ENCODE measurements around the gene FBLL1. TPM values are rescaled to one million over a fixed set of nuclear protein-coding genes. Genes with fewer than 3 reads are reported as not detected.

Gene FBLL1
- total and polyA plus RNA-seq, 8 donors = 0.37 to 0.95 (median 0.55) TPM; not detected in 2

- Histone ChIP-seq H3K36me3 (peaks cover 5 to 100% of the 10 kb centered on the region in 2 donors), H3K27me3 (no peaks in the 10 kb centered on the region), H3K4me3 (no peak overlapping the region), H3K27ac (no peak overlapping the region), H3K9me3 (peaks cover 0 to 17% of the 10 kb centered on the region in 2 donors), H3K4me1 (no peaks in the 10 kb centered on the region)
- no peak for TF ChIP-seq CTCF (IDR thresholded peaks at IDR 0.05)
- DNase-seq (no peak), ATAC-seq (no peak)
- intact Hi-C loops (cut with DNase I) = no loop called here
These were observed 15.2 kb upstream of the FBLL1 start for GRCh38 chr5:168513861-168514428.

DNA sequence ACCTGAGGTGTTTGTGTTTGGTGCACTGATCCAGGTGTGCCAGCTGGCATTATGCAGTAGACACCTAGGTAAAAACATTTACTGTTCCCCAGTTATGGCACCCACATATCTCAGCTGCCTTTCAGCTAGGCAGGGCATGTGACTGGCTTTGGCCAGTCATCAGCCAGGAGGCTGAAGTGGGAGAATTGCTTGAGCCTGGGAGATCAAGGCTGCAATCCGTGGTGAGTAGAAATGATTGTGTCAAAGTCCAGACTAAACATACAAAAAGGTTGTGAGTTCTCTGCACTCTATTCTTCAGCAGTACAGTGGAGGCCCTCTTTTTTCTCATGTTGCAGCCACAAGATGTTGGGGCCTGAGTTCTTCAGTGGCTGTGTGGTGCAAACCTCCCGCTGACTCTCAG is 3.2 kb upstream of the FBLL1 start:
- Histone ChIP-seq H3K4me1 (no peaks in the 10 kb centered on the region), H3K27ac (no peak overlapping the region), H3K9me3 (no peaks in the 10 kb centered on the region), H3K4me3 (no peak overlapping the region), H3K27me3 (peaks cover 23 to 33% of the 10 kb centered on the region in 2 donors), H3K36me3 (peaks cover 0 to 17% of the 10 kb centered on the region in 2 donors)
- ATAC-seq (no peak), DNase-seq (no peak)
- intact Hi-C loops (cut with DNase I) = no loop called here
- no peak for TF ChIP-seq CTCF (IDR thresholded peaks at IDR 0.05)

DNA sequence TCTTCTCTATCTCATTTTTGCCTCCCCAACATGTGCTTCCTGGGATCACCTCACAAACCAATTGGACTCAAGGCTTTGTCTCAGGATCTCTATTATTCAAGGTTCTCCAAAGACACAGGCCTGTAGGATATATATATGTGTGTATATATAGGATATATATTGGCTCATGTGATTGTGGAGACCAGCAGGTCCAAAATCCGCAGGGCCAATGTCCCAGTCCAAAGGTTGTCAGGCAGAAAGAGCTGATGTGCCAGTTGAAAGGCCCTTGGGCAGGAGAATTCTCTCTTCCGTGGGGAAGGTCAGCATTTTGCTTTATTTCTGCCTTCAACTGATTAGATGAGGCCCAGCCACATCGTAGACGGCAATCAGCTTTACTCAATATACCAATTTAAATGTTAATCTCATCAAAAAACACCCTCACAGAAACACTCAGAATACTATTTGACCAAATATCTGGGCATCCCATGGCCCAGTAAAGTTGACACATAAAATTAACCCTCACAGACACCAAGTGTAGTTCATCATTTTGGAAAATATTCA is 1.3 kb upstream of the FBLL1 start:
- Histone ChIP-seq H3K36me3 (peaks cover 0 to 9% of the 10 kb centered on the region in 2 donors), H3K4me3 (no peak overlapping the region), H3K9me3 (no peaks in the 10 kb centered on the region), H3K27ac (no peak overlapping the region), H3K4me1 (no peaks in the 10 kb centered on the region), H3K27me3 (peaks cover 31 to 52% of the 10 kb centered on the region in 2 donors)
- no peak for ATAC-seq
- intact Hi-C loops (cut with DNase I) = no loop called here
- TF ChIP-seq CTCF (IDR thresholded peaks at IDR 0.05) = no peak
- DNase-seq = no peak

GRCh38 chr5:168529374-168530234 is 499 bp downstream of the FBLL1 start:
- no peaks in the 10 kb centered on the region for H3K9me3 ChIP-seq
- no peaks in the 10 kb centered on the region for H3K4me1 ChIP-seq
- H3K27me3 ChIP-seq = peaks cover 31 to 61% of the 10 kb centered on the region in 2 donors
- DNase-seq (peak in 2 of 4 donors; percentile 13 to 72), ATAC-seq (no peak)
- TF ChIP-seq CTCF (IDR thresholded peaks at IDR 0.05) = no peak
- intact Hi-C loops (cut with DNase I) = no loop called here
- no peaks in the 10 kb centered on the region for H3K36me3 ChIP-seq
- H3K27ac ChIP-seq = no peak overlapping the region
- peak overlapping the region; percentile 19 to 27 for H3K4me3 ChIP-seq

- no peak overlapping the region for H3K4me3 ChIP-seq
- no peak for ATAC-seq
- H3K36me3 ChIP-seq = no peaks in the 10 kb centered on the region
- H3K27me3 ChIP-seq = peaks cover 31 to 63% of the 10 kb centered on the region in 2 donors
- no peaks in the 10 kb centered on the region for H3K4me1 ChIP-seq
- TF ChIP-seq CTCF (IDR thresholded peaks at IDR 0.05) = no peak
- intact Hi-C loops (cut with DNase I) = no loop called here
- H3K9me3 ChIP-seq = no peaks in the 10 kb centered on the region
- H3K27ac ChIP-seq = no peak overlapping the region
- DNase-seq = no peak
These were observed 1.6 kb downstream of the FBLL1 start for GRCh38 chr5:168530621-168531150.
